K562 (cell line): ENCODE results near the gene SLC44A1.

Experiments used
- BHLHE40 ChIP-seq: IDR thresholded peaks from 2 replicates; pipeline ENCODE4 v1.6.1; 2011; ENCODE audit warnings: low read length, improper control_type of control experiment
- COPS2 ChIP-seq: fragments of 450-650 bp; conservative IDR thresholded peaks from 2 replicates; pipeline ENCODE4 v1.6.1; 2016; ENCODE audit warnings: mild to moderate bottlenecking, moderate library complexity
- CTCF ChIP-seq, 3 experiments: IDR thresholded peaks in 2 of 3; conservative IDR thresholded peaks in 1 of 3; 2 replicates each; pipeline ENCODE4 v1.5.1; 2011 to 2012; ENCODE audit warnings: low read length in 3 of 3, mild to moderate bottlenecking in 3 of 3, control low read depth in 2 of 3, improper control_type of control experiment in 1 of 3, inconsistent platforms in 1 of 3, low read depth in 1 of 3, mixed read lengths in 1 of 3, moderate library complexity in 1 of 3; ENCODE audit not compliant: insufficient read depth in 2 of 3
- GABPB1 ChIP-seq: sonication (generic); formaldehyde crosslinking; IDR thresholded peaks from 2 replicates; pipeline ENCODE4 v1.8.0; 2022; ENCODE audit warnings: mild to moderate bottlenecking, missing genetic modification reagents
- MAFK ChIP-seq: IDR thresholded peaks from 2 replicates; pipeline ENCODE4 v1.6.1; 2011; ENCODE audit warnings: low read length, improper control_type of control experiment
- MAZ ChIP-seq, 2 experiments: fragments of 450-650 bp in 1 of 2; sonication (generic) in 1 of 2; formaldehyde crosslinking; IDR thresholded peaks in 1 of 2; conservative IDR thresholded peaks in 1 of 2; 2 replicates each; pipeline versions ENCODE4 v1.4.0 to v1.5.0; 2020; ENCODE audit warnings: mild to moderate bottlenecking in 1 of 2, missing genetic modification reagents in 1 of 2
- NBN ChIP-seq: fragments of 450-650 bp; IDR thresholded peaks from 2 replicates; pipeline ENCODE4 v1.6.1; 2016; ENCODE audit warnings: low read depth, mild to moderate bottlenecking
- POLR2AphosphoS5 ChIP-seq: IDR thresholded peaks from 2 replicates; pipeline ENCODE4 v1.6.1; 2011; ENCODE audit warnings: mild to moderate bottlenecking, low read depth, low read length, moderate library complexity; ENCODE audit not compliant: control insufficient read depth, insufficient read depth
- RAD51 ChIP-seq: fragments of 450-650 bp; IDR thresholded peaks from 2 replicates; pipeline ENCODE4 v1.7.1; 2016; ENCODE audit warnings: low read depth, mild to moderate bottlenecking, borderline replicate concordance
- RNF219 ChIP-seq: fragments of 250-450 bp; sonication (Bioruptor Pico); IDR thresholded peaks from 2 replicates; pipeline ENCODE4 v1.5.0; 2022; ENCODE audit warnings: mild to moderate bottlenecking
- SMAD1 ChIP-seq: fragments of 150-350 bp; IDR thresholded peaks from 2 replicates; pipeline ENCODE4 v1.6.1; 2014; ENCODE audit warnings: low read length, low read depth; ENCODE audit not compliant: partially characterized antibody
- ZBTB7A ChIP-seq: IDR thresholded peaks from 2 replicates; pipeline ENCODE4 v1.6.1; 2011; ENCODE audit warnings: low read depth, mild to moderate bottlenecking, low read length, moderate library complexity, borderline replicate concordance; ENCODE audit not compliant: control insufficient read depth

GRCh38 chr9:105355781-105356180 is 111.3 kb downstream of the SLC44A1 start:
- TF ChIP-seq BHLHE40 (no peak), COPS2 (no peak), ZBTB7A (no peak), POLR2AphosphoS5 (no peak), RNF219 (CRISPR knock-in tag) (no peak), SMAD1 (no peak), GABPB1 (CRISPR knock-in tag) (no peak), CTCF (IDR thresholded peaks at IDR 0.05 in 2 of 3, conservative IDR thresholded peaks at IDR 0.05 in 1 of 3; ENCODE audit: insufficient read depth in 2 of 3, low read depth in 1 of 3, low read length in 3 of 3) (no peak), MAFK (no peak), RAD51 (no peak), NBN (no peak), MAZ (CRISPR knock-in tag; conservative IDR thresholded peaks at IDR 0.05 in 1 of 2, IDR thresholded peaks at IDR 0.05 in 1 of 2) (no peak; a peak in 1 of 4 replicates)
